ENCODE results near the gene DCP2. TPM values are rescaled to one million over a fixed set of nuclear protein-coding genes. Genes with fewer than 3 reads are reported as not detected.

Gene DCP2
- total RNA-seq, 1 experiment from 2014 or later, result 176 TPM

DNA sequence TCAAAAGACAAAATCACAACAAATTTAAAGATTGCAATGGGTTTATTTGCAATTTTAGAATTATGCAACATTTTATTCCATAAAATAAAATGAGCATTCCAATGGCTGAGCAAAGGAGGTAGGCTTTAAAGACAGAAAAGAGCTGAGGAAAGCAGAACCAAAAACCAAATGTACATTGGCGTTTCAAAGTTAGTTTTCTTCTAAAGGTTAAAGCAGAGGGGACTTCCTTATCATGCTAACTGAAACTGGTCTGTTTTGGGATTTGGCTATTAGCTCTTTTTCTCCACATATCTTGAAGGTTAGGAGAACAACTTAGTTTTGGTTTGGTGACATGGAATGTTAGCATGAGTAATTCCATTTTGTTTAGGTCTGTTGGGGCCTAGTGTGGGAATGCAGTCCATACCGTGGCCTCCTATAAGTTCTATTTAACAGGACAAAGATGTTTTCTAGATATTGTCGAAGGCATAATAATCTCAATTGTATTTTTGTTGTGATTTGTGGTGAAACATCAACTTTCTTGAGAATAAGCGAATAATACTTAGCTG is 20.3 kb downstream of the DCP2 start:
- Histone ChIP-seq H3K4me1 (ENCODE audit: insufficient read depth, low read length) (no peaks in the 10 kb centered on the region), H2BK120ac (ENCODE audit: low read depth, low read length, poor library complexity, severe bottlenecking) (no peak overlapping the region), H2BK12ac (ENCODE audit: insufficient read length, low read depth, low read length) (no peak overlapping the region), H3K4me2 (ENCODE audit: insufficient read depth, insufficient read length, low read length) (no peak overlapping the region), H3K23ac (ENCODE audit: insufficient read length, low read depth, low read length) (no peak overlapping the region), H3K18ac (ENCODE audit: insufficient read length, low read depth, low read length) (no peak overlapping the region), H3K9ac (ENCODE audit: extremely low read depth, insufficient read length, low read length) (no peak overlapping the region), H4K5ac (ENCODE audit: insufficient read length, low read depth, low read length) (no peak overlapping the region), H4K20me1 (ENCODE audit: control insufficient read depth, insufficient read depth, insufficient read length) (no peaks in the 10 kb centered on the region), H3T11ph (ENCODE audit: low read length) (no peak overlapping the region), H3K79me2 (ENCODE audit: insufficient read depth, low read length) (peaks cover 2% of the 10 kb centered on the region; the same call in 1 of the 2 replicates), H3K79me1 (ENCODE audit: insufficient read depth, low read depth, low read length, poor library complexity, severe bottlenecking) (no peaks in the 10 kb centered on the region), H3K14ac (ENCODE audit: insufficient read depth, low read length) (no peak overlapping the region), H4K8ac (replicated peaks; ENCODE audit: insufficient read length, low read depth, low read length) (no peak overlapping the region), H4K91ac (ENCODE audit: insufficient read length, low read depth, low read length) (no peak overlapping the region), H3K56ac (ENCODE audit: insufficient read length, low read depth, low read length) (no peak overlapping the region), H3K23me2 (ENCODE audit: insufficient read length, low read depth, low read length, poor library complexity, severe bottlenecking) (no peaks in the 10 kb centered on the region), H2AFZ (ENCODE audit: low read length) (no peak overlapping the region), H3K27ac (ENCODE audit: insufficient read length, low read depth, low read length) (no peak overlapping the region), H3K27me3 (ENCODE audit: insufficient read depth, low read length) (no peaks in the 10 kb centered on the region), H2BK15ac (ENCODE audit: low read depth, low read length) (no peak overlapping the region), H3K9me3 (ENCODE audit: control insufficient read depth, low read depth, low read length) (no peaks in the 10 kb centered on the region), H2AK5ac (ENCODE audit: insufficient read length, low read length) (no peak overlapping the region), H2BK20ac (ENCODE audit: low read depth, low read length, poor library complexity, severe bottlenecking) (no peak overlapping the region), H2BK5ac (ENCODE audit: insufficient read length, low read length) (no peak overlapping the region), H3K4ac (ENCODE audit: low read depth, low read length) (no peak overlapping the region)
- no peak for TF ChIP-seq CTCF (conservative IDR thresholded peaks at IDR 0.05)
- no CpG with 5 or more reads among the region's 4 CpGs for WGBS (ENCODE audit: extremely low coverage, insufficient read length, low lambda C conversion rate)
- H3K27me3 Mint-ChIP-seq (ENCODE audit: low read depth), result no peaks in the 10 kb centered on the region
- H3K4me1 Mint-ChIP-seq, result peaks cover 6 to 9% of the 10 kb centered on the region in 2 experiments
- DNase-seq, result no peak
- no peaks in the 10 kb centered on the region for H3K9me3 Mint-ChIP-seq
- no peak overlapping the region for H3K4me3 Mint-ChIP-seq
- H3K36me3 Mint-ChIP-seq (ENCODE audit: insufficient read depth in 1 of 3, low read depth in 3 of 3), result peaks cover 18 to 47% (median 47%) of the 10 kb centered on the region in 3 experiments; a peak in 6 of 7 replicates
- H3K27ac Mint-ChIP-seq, result no peak overlapping the region

All from H9 (cell line).